GM10266 (cell line): ENCODE data around the gene GSN.

Source experiments
- DNase-seq: peaks from one replicate; pipeline ENCODE4 v3.0.0; 2012; ENCODE audit errors: extremely low spot score
- TF ChIP-seq, protein P1 (sequence below): IDR thresholded peaks from 2 replicates; pipeline ENCODE4 v1.5.1; 2012; ENCODE audit warnings: mild to moderate bottlenecking, low read depth; ENCODE audit not compliant: control insufficient read depth, insufficient read depth; ENCODE audit errors: missing control alignments

The GSN gene

DNA sequence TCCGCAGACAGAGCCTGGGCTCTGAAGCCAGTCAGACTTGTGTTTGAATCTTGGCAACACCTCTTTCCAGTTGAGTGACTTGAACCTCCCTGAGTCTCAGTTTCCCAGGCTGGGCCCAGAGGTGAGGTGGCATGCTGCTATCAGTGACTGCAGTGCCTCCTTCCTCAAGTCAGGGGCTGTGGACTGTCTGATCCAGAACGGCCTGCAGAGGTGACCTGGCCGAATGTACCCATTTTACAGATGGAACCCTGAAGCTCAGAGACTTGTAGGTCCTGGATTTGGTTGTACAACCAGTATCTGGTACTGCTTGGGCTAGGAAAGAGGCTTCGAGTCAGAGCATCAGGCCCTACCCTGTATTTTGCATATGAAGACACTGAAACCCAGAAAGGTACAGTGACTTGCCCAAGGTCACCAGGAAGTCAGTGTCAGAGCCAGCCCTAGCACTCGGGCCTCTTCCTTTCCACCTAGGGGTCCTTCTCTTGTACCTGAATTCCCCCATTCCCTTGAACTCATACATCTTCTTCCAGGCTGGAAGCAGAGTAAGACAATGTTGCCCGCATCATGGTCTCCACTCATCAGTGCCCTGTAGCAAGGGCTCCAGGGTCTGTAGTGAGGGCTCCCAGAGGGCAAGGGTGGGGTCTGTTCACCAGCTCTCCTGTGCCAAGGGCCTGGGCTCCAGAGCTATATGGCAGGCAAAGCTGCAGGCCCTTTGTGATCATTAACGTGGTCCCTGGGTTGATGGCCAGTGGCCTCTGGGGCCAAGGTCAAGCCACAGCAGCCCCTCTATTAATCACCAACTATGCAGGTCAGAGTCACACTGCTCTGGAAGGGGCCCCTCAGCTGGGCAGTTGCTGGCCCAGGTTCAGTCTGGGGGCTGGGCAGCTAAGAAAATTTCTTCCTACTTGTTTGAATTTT, 28.5 kb downstream of the GSN start:
- no peak for DNase-seq
- TF ChIP-seq, protein P1, sequence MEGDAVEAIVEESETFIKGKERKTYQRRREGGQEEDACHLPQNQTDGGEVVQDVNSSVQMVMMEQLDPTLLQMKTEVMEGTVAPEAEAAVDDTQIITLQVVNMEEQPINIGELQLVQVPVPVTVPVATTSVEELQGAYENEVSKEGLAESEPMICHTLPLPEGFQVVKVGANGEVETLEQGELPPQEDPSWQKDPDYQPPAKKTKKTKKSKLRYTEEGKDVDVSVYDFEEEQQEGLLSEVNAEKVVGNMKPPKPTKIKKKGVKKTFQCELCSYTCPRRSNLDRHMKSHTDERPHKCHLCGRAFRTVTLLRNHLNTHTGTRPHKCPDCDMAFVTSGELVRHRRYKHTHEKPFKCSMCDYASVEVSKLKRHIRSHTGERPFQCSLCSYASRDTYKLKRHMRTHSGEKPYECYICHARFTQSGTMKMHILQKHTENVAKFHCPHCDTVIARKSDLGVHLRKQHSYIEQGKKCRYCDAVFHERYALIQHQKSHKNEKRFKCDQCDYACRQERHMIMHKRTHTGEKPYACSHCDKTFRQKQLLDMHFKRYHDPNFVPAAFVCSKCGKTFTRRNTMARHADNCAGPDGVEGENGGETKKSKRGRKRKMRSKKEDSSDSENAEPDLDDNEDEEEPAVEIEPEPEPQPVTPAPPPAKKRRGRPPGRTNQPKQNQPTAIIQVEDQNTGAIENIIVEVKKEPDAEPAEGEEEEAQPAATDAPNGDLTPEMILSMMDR, result no peak

DNA sequence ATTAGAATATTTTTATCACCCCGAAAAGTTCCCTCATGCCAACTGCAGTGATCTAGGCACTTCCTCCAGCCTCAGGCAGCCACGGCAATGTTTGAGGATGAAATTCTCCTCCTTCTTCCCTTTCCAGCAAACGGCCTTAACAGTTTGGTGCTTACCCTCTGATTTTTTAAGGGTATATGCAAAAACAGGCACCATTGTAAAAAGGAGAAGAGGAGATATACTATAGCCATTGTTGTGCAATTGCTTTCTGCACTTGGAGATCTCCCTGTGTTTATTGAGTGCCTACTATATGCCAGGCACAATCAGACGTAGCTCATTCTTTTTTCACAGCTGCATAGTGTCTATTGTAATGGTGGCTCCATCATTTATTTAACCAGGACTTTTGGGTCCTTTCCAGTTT, 29.4 kb downstream of the GSN start:
- DNase-seq, result no peak

DNA sequence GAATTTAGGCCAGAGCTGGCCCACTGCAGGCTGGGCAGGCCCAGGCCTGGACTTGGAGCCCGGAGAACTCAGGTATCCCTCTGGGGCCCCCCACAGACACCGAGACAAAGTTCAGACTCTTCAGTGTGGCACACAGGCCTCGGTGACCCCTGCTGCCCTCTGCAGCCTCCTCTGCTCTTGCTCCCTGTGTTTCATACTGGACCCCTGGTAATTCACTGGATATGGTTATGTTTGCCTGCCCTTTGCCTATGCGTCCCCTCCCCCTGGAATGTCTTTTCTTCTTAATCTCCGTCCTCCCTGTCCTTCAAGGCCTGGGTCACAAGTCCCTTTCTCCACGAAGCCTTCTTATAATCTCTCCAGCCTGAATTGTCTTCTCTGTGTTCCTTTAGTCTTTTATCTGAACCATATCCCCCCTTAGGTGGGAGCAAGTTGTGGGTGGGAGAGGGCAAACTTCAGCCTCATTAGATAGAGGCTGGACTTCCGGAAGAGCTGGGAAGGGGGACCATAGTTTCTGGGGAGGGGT, 30.1 kb downstream of the GSN start:
- TF ChIP-seq, protein P1, result no peak
- no peak for DNase-seq

More for the DNA sequence above, 29.4 kb downstream of the GSN start:
- TF ChIP-seq, protein P1, result no peak

DNA sequence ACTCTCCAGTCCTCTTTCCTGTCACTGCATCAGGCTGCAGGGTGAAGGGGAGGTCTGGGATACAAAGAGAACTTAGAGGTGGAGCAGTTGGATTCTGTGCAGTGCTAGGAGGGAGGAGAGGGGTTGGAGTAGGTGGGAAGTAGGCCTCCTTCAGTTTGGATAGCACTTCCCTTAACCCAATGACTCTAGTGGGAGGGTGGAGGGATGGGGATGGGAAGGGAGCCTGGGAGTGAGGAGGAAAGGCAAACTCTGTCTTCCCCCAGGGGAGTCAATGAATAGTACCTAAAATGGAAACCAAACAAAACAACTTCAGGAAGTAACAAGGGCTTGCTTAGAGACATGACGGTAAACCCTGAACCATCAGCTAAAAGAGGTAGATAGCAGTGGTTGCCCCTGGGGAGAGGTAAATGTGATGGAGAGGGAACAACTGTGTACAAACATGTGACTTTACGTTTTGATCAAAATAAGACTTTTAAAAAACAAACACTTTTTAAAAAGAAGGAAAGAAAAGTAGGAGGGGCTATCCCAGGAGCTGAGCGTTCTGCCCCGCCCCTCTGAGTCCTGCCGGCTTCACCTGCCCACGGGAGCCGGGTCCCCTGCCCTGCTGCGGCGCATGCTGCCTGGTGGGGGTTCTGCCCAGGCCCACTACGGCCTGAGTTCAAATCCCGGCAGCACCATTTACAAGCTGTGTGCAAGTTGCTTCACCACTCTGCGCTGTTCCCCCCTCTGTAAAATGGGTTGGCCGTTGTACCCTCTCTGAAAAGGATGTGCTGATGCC, 30.9 kb downstream of the GSN start:
- TF ChIP-seq, protein P1, result no peak
- no peak for DNase-seq

DNA sequence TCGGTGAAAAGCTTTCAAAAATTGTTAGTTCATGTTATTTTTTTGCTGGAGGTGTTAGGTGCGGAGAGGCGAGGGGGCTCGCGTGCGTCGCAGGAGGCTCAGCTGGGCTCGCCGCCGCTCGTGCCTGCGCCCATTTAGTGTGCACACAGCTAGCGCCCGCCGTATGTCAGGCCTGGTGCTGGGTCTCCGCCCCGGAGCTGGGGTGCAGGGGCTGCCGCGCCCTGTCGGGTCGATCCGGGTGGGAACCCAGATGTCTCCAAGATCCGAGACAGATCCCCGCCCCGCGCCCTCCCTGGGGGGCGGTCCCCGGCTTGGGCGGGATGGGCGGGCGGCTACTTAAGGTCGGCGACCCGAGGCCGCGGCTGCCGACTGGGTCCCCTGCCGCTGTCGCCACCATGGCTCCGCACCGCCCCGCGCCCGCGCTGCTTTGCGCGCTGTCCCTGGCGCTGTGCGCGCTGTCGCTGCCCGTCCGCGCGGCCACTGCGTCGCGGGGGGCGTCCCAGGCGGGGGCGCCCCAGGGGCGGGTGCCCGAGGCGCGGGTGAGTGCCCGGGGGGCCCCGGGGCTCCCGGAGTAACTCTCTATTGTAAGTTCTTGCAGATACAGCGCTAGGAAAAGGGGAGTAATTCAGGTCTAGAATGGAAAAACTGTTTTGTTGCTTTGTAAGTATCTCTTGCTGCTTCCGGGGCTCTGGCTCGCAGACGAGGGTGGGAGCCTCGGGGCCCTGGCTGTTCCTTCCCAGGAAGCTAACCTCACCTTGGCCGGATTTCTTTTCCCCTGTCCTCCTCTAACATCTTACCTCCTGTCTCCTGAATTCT, 31.7 kb downstream of the GSN start:
- DNase-seq, result peak; percentile 60
- TF ChIP-seq, protein P1, result peak; percentile 17

DNA sequence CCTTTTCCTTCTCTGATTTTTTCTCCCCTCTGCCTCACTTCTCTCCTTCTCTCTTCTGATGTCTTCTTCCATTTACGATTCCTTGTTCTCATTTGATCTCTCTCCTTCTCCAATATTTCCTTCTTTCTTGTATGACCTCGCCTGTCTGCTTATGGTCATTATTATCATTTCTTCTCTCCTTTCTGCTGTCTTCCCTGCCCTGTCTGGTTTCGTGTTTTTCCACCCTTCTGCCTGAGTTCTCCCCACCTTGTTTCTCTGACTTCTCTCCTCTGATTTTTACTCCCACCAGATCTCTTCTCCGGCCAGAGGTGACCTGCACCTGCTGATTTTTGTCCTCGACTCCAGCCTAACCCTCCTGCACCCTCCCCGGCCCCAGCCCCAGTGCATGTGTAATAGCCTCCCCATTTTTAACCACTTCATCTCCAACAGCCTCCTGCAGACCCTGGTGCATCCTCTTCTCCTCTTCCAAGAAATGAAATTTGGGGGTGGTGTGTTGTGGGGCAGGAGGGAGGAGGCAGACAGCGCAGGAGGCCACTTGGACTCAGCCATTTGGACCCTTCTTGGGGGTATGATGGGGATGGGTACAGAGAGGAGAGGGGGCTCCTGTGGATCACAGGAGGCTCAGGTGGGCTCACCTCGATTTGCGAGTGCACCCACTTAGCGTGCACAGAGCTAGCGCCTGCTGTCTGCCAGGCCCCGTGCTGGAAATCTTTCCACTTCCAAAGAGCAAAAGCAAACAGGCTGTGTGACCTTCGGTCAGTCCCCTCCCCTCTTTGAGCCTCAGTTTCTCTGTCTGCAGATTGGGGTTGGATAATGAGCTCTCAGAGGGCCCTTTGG, 32.5 kb downstream of the GSN start:
- no peak for DNase-seq
- TF ChIP-seq, protein P1, result no peak
